ENCODE measurements around the gene HAPSTR1.

- TF ChIP-seq, protein P1, sequence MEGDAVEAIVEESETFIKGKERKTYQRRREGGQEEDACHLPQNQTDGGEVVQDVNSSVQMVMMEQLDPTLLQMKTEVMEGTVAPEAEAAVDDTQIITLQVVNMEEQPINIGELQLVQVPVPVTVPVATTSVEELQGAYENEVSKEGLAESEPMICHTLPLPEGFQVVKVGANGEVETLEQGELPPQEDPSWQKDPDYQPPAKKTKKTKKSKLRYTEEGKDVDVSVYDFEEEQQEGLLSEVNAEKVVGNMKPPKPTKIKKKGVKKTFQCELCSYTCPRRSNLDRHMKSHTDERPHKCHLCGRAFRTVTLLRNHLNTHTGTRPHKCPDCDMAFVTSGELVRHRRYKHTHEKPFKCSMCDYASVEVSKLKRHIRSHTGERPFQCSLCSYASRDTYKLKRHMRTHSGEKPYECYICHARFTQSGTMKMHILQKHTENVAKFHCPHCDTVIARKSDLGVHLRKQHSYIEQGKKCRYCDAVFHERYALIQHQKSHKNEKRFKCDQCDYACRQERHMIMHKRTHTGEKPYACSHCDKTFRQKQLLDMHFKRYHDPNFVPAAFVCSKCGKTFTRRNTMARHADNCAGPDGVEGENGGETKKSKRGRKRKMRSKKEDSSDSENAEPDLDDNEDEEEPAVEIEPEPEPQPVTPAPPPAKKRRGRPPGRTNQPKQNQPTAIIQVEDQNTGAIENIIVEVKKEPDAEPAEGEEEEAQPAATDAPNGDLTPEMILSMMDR (IDR thresholded peaks at IDR 0.05): no peak
- TF ChIP-seq MAX (IDR thresholded peaks at IDR 0.05; ENCODE audit: low read depth): no peak
- no peak for TF ChIP-seq RAD21 (IDR thresholded peaks at IDR 0.05; ENCODE audit: low read length)
- no peak for TF ChIP-seq JUND (IDR thresholded peaks at IDR 0.05)
- TF ChIP-seq POLR2AphosphoS5 (IDR thresholded peaks at IDR 0.05; ENCODE audit: low read depth, low read length): no peak
- TF ChIP-seq TAF1 (IDR thresholded peaks at IDR 0.05; ENCODE audit: borderline replicate concordance, low read depth, low read length): no peak
- TF ChIP-seq NFIC (IDR thresholded peaks at IDR 0.05; ENCODE audit: borderline replicate concordance): no peak
- no peak for TF ChIP-seq RFX5 (IDR thresholded peaks at IDR 0.05; ENCODE audit: low read length)
- TF ChIP-seq EZH2phosphoT487 (IDR thresholded peaks at IDR 0.05; ENCODE audit: borderline replicate concordance, low read depth): no peak
- no peak for TF ChIP-seq GATA2 (CRISPR knock-in tag; IDR thresholded peaks at IDR 0.05)
- TF ChIP-seq EP300 (IDR thresholded peaks at IDR 0.05; ENCODE audit: borderline replicate concordance in 1 of 2, low read depth in 1 of 2, low read length in 1 of 2): no peak
- TF ChIP-seq, protein P2, sequence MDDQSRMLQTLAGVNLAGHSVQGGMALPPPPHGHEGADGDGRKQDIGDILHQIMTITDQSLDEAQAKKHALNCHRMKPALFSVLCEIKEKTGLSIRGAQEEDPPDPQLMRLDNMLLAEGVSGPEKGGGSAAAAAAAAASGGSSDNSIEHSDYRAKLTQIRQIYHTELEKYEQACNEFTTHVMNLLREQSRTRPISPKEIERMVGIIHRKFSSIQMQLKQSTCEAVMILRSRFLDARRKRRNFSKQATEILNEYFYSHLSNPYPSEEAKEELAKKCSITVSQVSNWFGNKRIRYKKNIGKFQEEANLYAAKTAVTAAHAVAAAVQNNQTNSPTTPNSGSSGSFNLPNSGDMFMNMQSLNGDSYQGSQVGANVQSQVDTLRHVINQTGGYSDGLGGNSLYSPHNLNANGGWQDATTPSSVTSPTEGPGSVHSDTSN (IDR thresholded peaks at IDR 0.05): no peak
These were observed 26.7 kb downstream of the HAPSTR1 start for GRCh38 chr16:9118170-9118569.
